Measurements from ENCODE around the gene TNFSF10. TPM values are rescaled to one million over a fixed set of nuclear protein-coding genes. Genes with fewer than 3 reads are reported as not detected.
A peak's percentile ranks its signal among the peaks of the same experiment; 100 is the strongest.

The TNFSF10 gene
- total and polyA plus RNA-seq, 9 of the 15 experiments (the other 6 are each of a cell fraction or from before 2014, with no cell fraction given): 0.07 to 1.3 (median 0.27) TPM; not detected in 1

GRCh38 chr3:172511783-172512762 is 11.2 kb downstream of the TNFSF10 start (continued):
- TF ChIP-seq MLLT1 (IDR thresholded peaks at IDR 0.05) (no peak), MECOM (CRISPR knock-in tag; IDR thresholded peaks at IDR 0.05) (no peak), ZNF395 (CRISPR knock-in tag; IDR thresholded peaks at IDR 0.05) (peak; percentile 35; the same call in 1 of the 2 replicates), ZMIZ1 (IDR thresholded peaks at IDR 0.05; ENCODE audit: low read depth in 2 of 2, low read length in 2 of 2) (no peak), RAD51 (IDR thresholded peaks at IDR 0.05; ENCODE audit: borderline replicate concordance, low read depth) (no peak), LARP7 (IDR thresholded peaks at IDR 0.05) (no peak), MTA2 (IDR thresholded peaks at IDR 0.05; ENCODE audit: low read depth) (no peak), PYGO2 (tag; IDR thresholded peaks at IDR 0.05) (no peak), ETS1 (conservative IDR thresholded peaks at IDR 0.05; ENCODE audit: control insufficient read depth, low read depth, low read length) (no peak), SAP30 (IDR thresholded peaks at IDR 0.05; ENCODE audit: borderline replicate concordance, insufficient read depth, low read depth, low read length, poor library complexity, severe bottlenecking) (no peak), EP400 (IDR thresholded peaks at IDR 0.05) (no peak; the same call in 1 of the 2 replicates), MED1 (CRISPR knock-in tag; IDR thresholded peaks at IDR 0.05; ENCODE audit: borderline replicate concordance) (no peak), KAT2B (IDR thresholded peaks at IDR 0.05; ENCODE audit: low read depth, low read length) (no peak), IRF9 (tag; IDR thresholded peaks at IDR 0.05) (no peak), POLR2B (IDR thresholded peaks at IDR 0.05; ENCODE audit: low read depth, partially characterized antibody) (no peak), SMARCE1 (IDR thresholded peaks at IDR 0.05) (peak; percentile 87; the same call in 1 of the 2 replicates), MTA1 (IDR thresholded peaks at IDR 0.05; ENCODE audit: borderline replicate concordance) (peak; percentile 80; the same call in 1 of the 2 replicates), NFXL1 (CRISPR knock-in tag; IDR thresholded peaks at IDR 0.05) (no peak)

Data from K562 (cell line).